Body of pancreas (tissue), 4 donors: ENCODE results near the gene ADARB1. TPM values are rescaled to one million over a fixed set of nuclear protein-coding genes. Genes with fewer than 3 reads are reported as not detected.

ENCODE experiments used
- ATAC-seq: fragments of 150-250 bp; one replicate; pipeline ENCODE4 v1.9.1; 2016
- DNase-seq, 4 donors: peaks; one replicate each; pipeline ENCODE4 v3.0.0-alpha.2; 2019
- H3K27ac ChIP-seq, 4 donors: fragments of 200-600 bp; sonication (generic); 1 replicate in 3 of 4; 2 replicates in 1 of 4; pipeline versions ENCODE4 v1.5.1 to v1.6.1; 2016 to 2019; ENCODE audit warnings: mild to moderate bottlenecking in 1 of 4, mixed read lengths in 1 of 4, moderate library complexity in 1 of 4
- H3K27me3 ChIP-seq, 2 donors: fragments of 200-600 bp; sonication (generic); one replicate each; pipeline ENCODE4 v1.6.0; 2016; ENCODE audit warnings: mild to moderate bottlenecking in 1 of 2
- H3K36me3 ChIP-seq, 2 donors: fragments of 200-600 bp; sonication (generic); replicated peaks in 1 of 2; 2 replicates each; pipeline ENCODE4 v1.5.1; 2016; ENCODE audit warnings: low read depth in 2 of 2; ENCODE audit not compliant: insufficient read depth in 1 of 2
- H3K4me1 ChIP-seq: fragments of 200-600 bp; sonication (generic); one replicate; pipeline ENCODE4 v1.6.0; 2016
- H3K4me3 ChIP-seq, 2 donors: fragments of 200-600 bp; sonication (generic); 1 replicate in 1 of 2; 2 replicates in 1 of 2; pipeline ENCODE4 v1.5.1; 2016 to 2019
- H3K9me3 ChIP-seq, 3 donors: fragments of 200-600 bp; sonication (generic); 1 replicate in 2 of 3; 2 replicates in 1 of 3; pipeline ENCODE4 v1.5.1; 2016
- CTCF ChIP-seq, 7 experiments: fragments of 450-650 bp in 4 of 7; fragments of 200-600 bp in 3 of 7; sonication (generic) in 3 of 7; IDR thresholded peaks; one replicate each; pipeline ENCODE4 v1.5.1; 2016 to 2019; ENCODE audit warnings: antibody characterized with exemption in 7 of 7
- POLR2A ChIP-seq, 3 donors: fragments of 450-650 bp; IDR thresholded peaks; one replicate each; pipeline ENCODE4 v1.6.1; 2016; ENCODE audit warnings: antibody characterized with exemption in 3 of 3, mild to moderate bottlenecking in 2 of 3
- WGBS, 2 donors: methylation state at CpG; one replicate each; pipeline ENCODE4 v1.1.5; 2017; 5-methylcytosine and 5-hydroxymethylcytosine counted together
- intact Hi-C: fragments of 100-400 bp; cut with DNase I; formaldehyde crosslinking; loops from one replicate; pipeline ENCODE4 v1.15.1; 2023
- total RNA-seq, 2 donors: library from RNA; depleted of rRNA; stranded (reverse); fragments of >200 nt; gene quantifications; one replicate each; pipeline ENCODE4 v1.1.0, GENCODE V29; 2016

Gene ADARB1
- total RNA-seq, 2 donors from 2014 or later = 11.4 to 11.5 TPM

GRCh38 chr21:45209685-45210284, 135.4 kb downstream of the ADARB1 start:
- no peak for ATAC-seq

GRCh38 chr21:45210461-45210983, 136.1 kb downstream of the ADARB1 start:
- Histone ChIP-seq H3K27me3 (no peaks in the 10 kb centered on the region), H3K4me3 (no peak overlapping the region), H3K36me3 (no peaks in the 10 kb centered on the region), H3K4me1 (no peaks in the 10 kb centered on the region), H3K27ac (no peak overlapping the region), H3K9me3 (no peaks in the 10 kb centered on the region)
- ATAC-seq = no peak
- no peak for TF ChIP-seq CTCF (IDR thresholded peaks at IDR 0.05)
- no peak for TF ChIP-seq POLR2A (IDR thresholded peaks at IDR 0.05)
- intact Hi-C loops = no loop called here
- WGBS, 2 donors = 84 to 91% methylated on average over 9 to 12 of the region's 12 CpGs
- no peak for DNase-seq

More at GRCh38 chr21:45209685-45210284, 135.4 kb downstream of the ADARB1 start:
- Histone ChIP-seq H3K4me3 (no peak overlapping the region), H3K9me3 (no peaks in the 10 kb centered on the region), H3K36me3 (no peaks in the 10 kb centered on the region), H3K4me1 (no peaks in the 10 kb centered on the region), H3K27ac (no peak overlapping the region), H3K27me3 (no peaks in the 10 kb centered on the region)
- 76 to 87% methylated on average over 8 of the region's 8 CpGs for WGBS, 2 donors
- no peak for DNase-seq
- TF ChIP-seq POLR2A (IDR thresholded peaks at IDR 0.05) (no peak), CTCF (IDR thresholded peaks at IDR 0.05) (no peak)
- intact Hi-C loops = no loop called here

- Histone ChIP-seq H3K27ac (no peak overlapping the region), H3K27me3 (no peaks in the 10 kb centered on the region), H3K36me3 (no peaks in the 10 kb centered on the region), H3K9me3 (no peaks in the 10 kb centered on the region), H3K4me3 (no peak overlapping the region), H3K4me1 (no peaks in the 10 kb centered on the region)
- 78 to 82% methylated on average over 9 of the region's 9 CpGs for WGBS, 2 donors
- intact Hi-C loops = no loop called here
- no peak for DNase-seq
- no peak for ATAC-seq
- TF ChIP-seq POLR2A (IDR thresholded peaks at IDR 0.05) (no peak), CTCF (IDR thresholded peaks at IDR 0.05) (no peak)
Observed at GRCh38 chr21:45211661-45212060, 137.3 kb downstream of the ADARB1 start.

- Histone ChIP-seq H3K36me3 (no peaks in the 10 kb centered on the region), H3K4me3 (no peak overlapping the region), H3K4me1 (no peaks in the 10 kb centered on the region), H3K27me3 (no peaks in the 10 kb centered on the region), H3K27ac (no peak overlapping the region), H3K9me3 (no peaks in the 10 kb centered on the region)
- TF ChIP-seq POLR2A (IDR thresholded peaks at IDR 0.05) (no peak), CTCF (IDR thresholded peaks at IDR 0.05) (no peak)
- intact Hi-C loops = no loop called here
- 73 to 74% methylated on average over 2 of the region's 2 CpGs for WGBS, 2 donors
- DNase-seq = no peak
- ATAC-seq = no peak
Observed at GRCh38 chr21:45213392-45213791, 139.0 kb downstream of the ADARB1 start.

GRCh38 chr21:45215213-45215612, 140.8 kb downstream of the ADARB1 start:
- Histone ChIP-seq H3K27me3 (no peaks in the 10 kb centered on the region), H3K4me1 (no peaks in the 10 kb centered on the region), H3K4me3 (no peak overlapping the region), H3K9me3 (no peaks in the 10 kb centered on the region), H3K36me3 (no peaks in the 10 kb centered on the region), H3K27ac (no peak overlapping the region)
- DNase-seq = no peak
- TF ChIP-seq CTCF (IDR thresholded peaks at IDR 0.05) (no peak), POLR2A (IDR thresholded peaks at IDR 0.05) (no peak)
- intact Hi-C loops = no loop called here
- ATAC-seq = no peak
- WGBS, 2 donors = 70 to 71% methylated on average over 2 of the region's 2 CpGs
